ENCODE results near the gene KRIT1. TPM values are rescaled to one million over a fixed set of nuclear protein-coding genes. Genes with fewer than 3 reads are reported as not detected.

KRIT1 gene
- total RNA-seq, 1 experiment from 2014 or later: 34.9 TPM

DNA sequence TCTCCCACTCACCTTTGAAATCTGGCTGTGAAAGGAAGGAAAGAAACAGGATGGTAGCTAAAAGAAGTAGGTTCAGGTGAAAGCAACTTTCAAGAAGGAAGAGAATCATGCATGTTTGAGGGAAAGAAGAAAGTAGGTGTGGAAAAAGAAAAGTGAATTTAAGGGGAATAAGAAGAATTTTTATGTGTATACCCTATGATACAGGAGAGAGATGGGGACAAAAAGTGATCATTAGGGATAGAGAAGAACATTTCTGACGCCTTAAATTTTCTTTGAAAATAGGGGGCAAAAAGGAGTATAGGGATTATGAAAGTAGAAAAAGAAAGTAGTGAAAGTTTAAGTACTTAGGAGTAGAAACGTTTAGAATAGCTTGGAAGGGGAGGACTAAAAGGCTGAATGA is 15.2 kb downstream of the KRIT1 start:
- Histone ChIP-seq H3K9ac (ENCODE audit: extremely low read depth, insufficient read length, low read length) (no peak overlapping the region), H2BK15ac (ENCODE audit: low read depth, low read length) (no peak overlapping the region)
- no peak overlapping the region for H3K27ac Mint-ChIP-seq

More for the DNA sequence above, 15.2 kb downstream of the KRIT1 start:
- Histone ChIP-seq H3K9me3 (ENCODE audit: control insufficient read depth, low read depth, low read length) (no peaks in the 10 kb centered on the region), H4K91ac (ENCODE audit: insufficient read length, low read depth, low read length) (no peak overlapping the region), H3K4me2 (ENCODE audit: insufficient read depth, insufficient read length, low read length) (no peak overlapping the region), H3K79me2 (ENCODE audit: insufficient read depth, low read length) (no peaks in the 10 kb centered on the region), H3K23ac (ENCODE audit: insufficient read length, low read depth, low read length) (no peak overlapping the region), H4K5ac (ENCODE audit: insufficient read length, low read depth, low read length) (no peak overlapping the region), H3K56ac (ENCODE audit: insufficient read length, low read depth, low read length) (no peak overlapping the region), H2BK5ac (ENCODE audit: insufficient read length, low read length) (no peak overlapping the region), H2BK12ac (ENCODE audit: insufficient read length, low read depth, low read length) (no peak overlapping the region), H3K18ac (ENCODE audit: insufficient read length, low read depth, low read length) (no peak overlapping the region), H3K23me2 (ENCODE audit: insufficient read length, low read depth, low read length, poor library complexity, severe bottlenecking) (no peaks in the 10 kb centered on the region), H2AK5ac (ENCODE audit: insufficient read length, low read length) (no peak overlapping the region), H3K14ac (ENCODE audit: insufficient read depth, low read length) (no peak overlapping the region), H3K27ac (ENCODE audit: insufficient read length, low read depth, low read length) (no peak overlapping the region), H3T11ph (ENCODE audit: low read length) (no peak overlapping the region), H4K20me1 (ENCODE audit: control insufficient read depth, insufficient read depth, insufficient read length) (no peaks in the 10 kb centered on the region), H3K4me1 (ENCODE audit: insufficient read depth, low read length) (no peaks in the 10 kb centered on the region), H3K4ac (ENCODE audit: low read depth, low read length) (no peak overlapping the region), H2BK20ac (ENCODE audit: low read depth, low read length, poor library complexity, severe bottlenecking) (no peak overlapping the region), H3K27me3 (ENCODE audit: insufficient read depth, low read length) (no peaks in the 10 kb centered on the region), H2AFZ (ENCODE audit: low read length) (no peak overlapping the region), H2BK120ac (ENCODE audit: low read depth, low read length, poor library complexity, severe bottlenecking) (no peak overlapping the region), H3K79me1 (ENCODE audit: insufficient read depth, low read depth, low read length, poor library complexity, severe bottlenecking) (no peaks in the 10 kb centered on the region), H4K8ac (replicated peaks; ENCODE audit: insufficient read length, low read depth, low read length) (no peak overlapping the region)
- WGBS (ENCODE audit: extremely low coverage, insufficient read length, low lambda C conversion rate): 100% methylated on average over 2 of the region's 2 CpGs
- Mint-ChIP-seq H3K9me3 (peaks cover 0 to 3% of the 10 kb centered on the region in 2 experiments; a peak in 1 of 5 replicates), H3K4me3 (no peak overlapping the region), H3K36me3 (ENCODE audit: insufficient read depth in 1 of 3, low read depth in 3 of 3) (peaks cover 41 to 73% (median 71%) of the 10 kb centered on the region in 3 experiments; a peak in 6 of 7 replicates), H3K4me1 (no peaks in the 10 kb centered on the region), H3K27me3 (ENCODE audit: low read depth) (no peaks in the 10 kb centered on the region)
- no peak for DNase-seq
- TF ChIP-seq, protein P1, sequence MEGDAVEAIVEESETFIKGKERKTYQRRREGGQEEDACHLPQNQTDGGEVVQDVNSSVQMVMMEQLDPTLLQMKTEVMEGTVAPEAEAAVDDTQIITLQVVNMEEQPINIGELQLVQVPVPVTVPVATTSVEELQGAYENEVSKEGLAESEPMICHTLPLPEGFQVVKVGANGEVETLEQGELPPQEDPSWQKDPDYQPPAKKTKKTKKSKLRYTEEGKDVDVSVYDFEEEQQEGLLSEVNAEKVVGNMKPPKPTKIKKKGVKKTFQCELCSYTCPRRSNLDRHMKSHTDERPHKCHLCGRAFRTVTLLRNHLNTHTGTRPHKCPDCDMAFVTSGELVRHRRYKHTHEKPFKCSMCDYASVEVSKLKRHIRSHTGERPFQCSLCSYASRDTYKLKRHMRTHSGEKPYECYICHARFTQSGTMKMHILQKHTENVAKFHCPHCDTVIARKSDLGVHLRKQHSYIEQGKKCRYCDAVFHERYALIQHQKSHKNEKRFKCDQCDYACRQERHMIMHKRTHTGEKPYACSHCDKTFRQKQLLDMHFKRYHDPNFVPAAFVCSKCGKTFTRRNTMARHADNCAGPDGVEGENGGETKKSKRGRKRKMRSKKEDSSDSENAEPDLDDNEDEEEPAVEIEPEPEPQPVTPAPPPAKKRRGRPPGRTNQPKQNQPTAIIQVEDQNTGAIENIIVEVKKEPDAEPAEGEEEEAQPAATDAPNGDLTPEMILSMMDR (conservative IDR thresholded peaks at IDR 0.05): no peak

Measured in H9 (cell line).